Measurements from ENCODE around the gene OAS2.
A peak's percentile ranks its signal among the peaks of the same experiment; 100 is the strongest.

Gene OAS2

GRCh38 chr12:113044516-113044915, 66.2 kb downstream of the OAS2 start:
- TF ChIP-seq, protein P1, sequence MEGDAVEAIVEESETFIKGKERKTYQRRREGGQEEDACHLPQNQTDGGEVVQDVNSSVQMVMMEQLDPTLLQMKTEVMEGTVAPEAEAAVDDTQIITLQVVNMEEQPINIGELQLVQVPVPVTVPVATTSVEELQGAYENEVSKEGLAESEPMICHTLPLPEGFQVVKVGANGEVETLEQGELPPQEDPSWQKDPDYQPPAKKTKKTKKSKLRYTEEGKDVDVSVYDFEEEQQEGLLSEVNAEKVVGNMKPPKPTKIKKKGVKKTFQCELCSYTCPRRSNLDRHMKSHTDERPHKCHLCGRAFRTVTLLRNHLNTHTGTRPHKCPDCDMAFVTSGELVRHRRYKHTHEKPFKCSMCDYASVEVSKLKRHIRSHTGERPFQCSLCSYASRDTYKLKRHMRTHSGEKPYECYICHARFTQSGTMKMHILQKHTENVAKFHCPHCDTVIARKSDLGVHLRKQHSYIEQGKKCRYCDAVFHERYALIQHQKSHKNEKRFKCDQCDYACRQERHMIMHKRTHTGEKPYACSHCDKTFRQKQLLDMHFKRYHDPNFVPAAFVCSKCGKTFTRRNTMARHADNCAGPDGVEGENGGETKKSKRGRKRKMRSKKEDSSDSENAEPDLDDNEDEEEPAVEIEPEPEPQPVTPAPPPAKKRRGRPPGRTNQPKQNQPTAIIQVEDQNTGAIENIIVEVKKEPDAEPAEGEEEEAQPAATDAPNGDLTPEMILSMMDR (IDR thresholded peaks at IDR 0.05; ENCODE audit: low read depth, low read length): no peak
- DNase-seq: no peak
- Histone ChIP-seq H3K4me3 (ENCODE audit: low read depth, low read length) (no peak overlapping the region), H3K36me3 (no peaks in the 10 kb centered on the region), H3K27me3 (ENCODE audit: insufficient read depth, low read depth, severe bottlenecking) (no peaks in the 10 kb centered on the region), H3K9me3 (ENCODE audit: severe bottlenecking) (no peaks in the 10 kb centered on the region), H3K27ac (no peak overlapping the region)

DNA sequence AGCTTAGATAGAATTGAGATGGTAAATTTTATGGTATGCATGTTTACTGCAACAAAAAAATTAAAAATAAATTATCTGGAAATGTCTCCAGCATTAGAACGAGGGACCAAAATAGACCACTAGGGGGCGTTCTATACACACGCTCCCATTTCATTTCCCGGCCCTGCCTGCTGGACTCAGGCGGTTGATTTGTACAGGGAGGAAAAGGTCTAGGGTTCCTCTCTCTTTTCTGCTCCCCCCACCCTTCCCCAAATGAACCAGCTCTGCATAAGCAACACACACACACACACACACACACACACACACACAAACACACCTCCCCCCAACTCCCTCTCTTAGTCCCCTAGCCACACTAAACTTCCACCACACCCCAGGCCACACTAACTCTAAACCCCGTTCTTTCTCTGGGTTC, 70.4 kb downstream of the OAS2 start:
- Histone ChIP-seq H3K4me3 (ENCODE audit: low read depth, low read length) (no peak overlapping the region), H3K27ac (peak overlapping the region; percentile 54), H3K36me3 (no peaks in the 10 kb centered on the region), H3K27me3 (ENCODE audit: insufficient read depth, low read depth, severe bottlenecking) (no peaks in the 10 kb centered on the region), H3K9me3 (ENCODE audit: severe bottlenecking) (no peaks in the 10 kb centered on the region)
- peak; percentile 76 for DNase-seq
- TF ChIP-seq, protein P1 (IDR thresholded peaks at IDR 0.05; ENCODE audit: low read depth, low read length): peak; percentile 65

DNA sequence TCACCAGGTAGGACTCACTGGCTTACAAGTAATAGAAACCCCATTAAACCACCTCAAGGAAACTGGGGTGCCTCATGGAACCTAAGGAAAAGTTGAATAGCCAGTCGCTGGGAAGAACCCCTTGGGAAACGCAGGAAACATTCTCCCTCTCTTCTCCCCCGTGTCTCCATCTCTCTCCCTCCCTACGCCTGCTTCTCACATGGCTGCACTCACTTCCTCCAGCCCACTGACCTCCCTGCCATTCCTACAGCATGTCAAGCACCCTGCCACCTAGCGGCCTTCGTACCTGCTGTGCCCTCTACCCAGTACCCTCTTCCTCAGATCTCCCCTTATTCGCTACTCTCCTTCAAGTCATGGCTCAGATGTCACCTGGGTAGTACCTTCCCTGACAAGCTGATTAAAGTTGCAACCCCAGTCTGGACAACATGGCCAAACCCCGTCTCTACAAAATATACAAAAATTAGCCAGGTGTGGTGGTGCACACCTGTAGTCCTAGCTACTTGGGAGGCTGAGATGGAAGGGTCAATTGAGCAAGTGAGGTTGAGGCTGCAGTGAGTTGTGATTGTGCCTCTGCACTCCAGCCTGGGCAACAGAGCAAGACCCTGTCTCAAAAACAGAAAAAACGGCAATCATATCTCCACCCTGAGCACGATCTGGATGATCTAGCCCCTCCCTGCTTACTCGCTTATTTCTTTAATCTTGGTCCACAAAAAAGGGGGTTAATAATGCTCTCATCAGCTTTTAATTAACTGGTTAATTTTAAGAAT, 71.8 kb downstream of the OAS2 start:
- TF ChIP-seq, protein P1 (IDR thresholded peaks at IDR 0.05; ENCODE audit: low read depth, low read length): no peak
- H3K27me3 ChIP-seq (ENCODE audit: insufficient read depth, low read depth, severe bottlenecking): no peaks in the 10 kb centered on the region
- H3K36me3 ChIP-seq: no peaks in the 10 kb centered on the region
- DNase-seq: no peak
- H3K27ac ChIP-seq: peak overlapping the region; percentile 20; the same call in 1 of the 2 replicates
- H3K9me3 ChIP-seq (ENCODE audit: severe bottlenecking): no peaks in the 10 kb centered on the region
- no peak overlapping the region for H3K4me3 ChIP-seq (ENCODE audit: low read depth, low read length)

DNA sequence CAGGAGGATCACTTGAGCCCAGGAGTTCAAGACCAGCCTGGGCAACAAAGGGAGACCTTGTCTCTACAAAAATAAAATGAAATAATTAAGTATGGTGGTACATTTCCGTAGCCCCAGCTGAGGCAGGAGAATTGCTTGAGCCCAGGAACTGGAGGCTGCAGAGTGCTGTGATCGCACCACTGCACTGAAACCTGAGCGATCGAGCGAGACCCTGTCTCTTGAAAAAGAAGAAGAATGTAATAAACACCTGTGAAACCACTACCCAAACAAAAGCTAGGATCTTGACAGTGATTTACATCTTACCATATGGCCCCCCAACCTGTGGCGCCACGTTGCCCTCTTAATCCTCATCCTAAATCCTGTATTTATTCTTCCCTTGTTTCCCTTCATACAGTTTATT, 72.5 kb downstream of the OAS2 start:
- Histone ChIP-seq H3K27me3 (ENCODE audit: insufficient read depth, low read depth, severe bottlenecking) (no peaks in the 10 kb centered on the region), H3K27ac (peak overlapping the region; percentile 20; the same call in 1 of the 2 replicates), H3K36me3 (no peaks in the 10 kb centered on the region), H3K9me3 (ENCODE audit: severe bottlenecking) (no peaks in the 10 kb centered on the region), H3K4me3 (ENCODE audit: low read depth, low read length) (no peak overlapping the region)
- TF ChIP-seq, protein P1 (IDR thresholded peaks at IDR 0.05; ENCODE audit: low read depth, low read length): no peak
- no peak for DNase-seq

DNA sequence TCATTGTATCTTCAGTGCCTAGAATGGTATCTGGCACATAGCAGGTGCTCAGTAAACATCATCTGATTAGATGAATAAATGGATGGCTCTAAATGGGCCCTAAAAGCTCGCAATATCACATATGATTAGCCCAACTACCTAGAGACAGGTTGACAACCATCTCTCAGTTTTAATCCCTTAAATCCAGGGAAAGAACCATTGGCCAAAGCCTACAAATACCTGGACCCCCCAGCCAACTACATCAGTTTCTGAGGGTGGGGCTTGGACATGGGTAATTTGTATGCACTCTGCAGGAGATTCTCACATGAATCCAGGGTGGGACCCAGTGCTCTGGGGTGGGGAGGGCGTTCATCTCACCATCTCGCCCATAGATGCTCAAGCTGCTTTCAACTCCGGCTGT, 73.4 kb downstream of the OAS2 start:
- TF ChIP-seq, protein P1 (IDR thresholded peaks at IDR 0.05; ENCODE audit: low read depth, low read length): no peak
- Histone ChIP-seq H3K27ac (no peak overlapping the region), H3K9me3 (ENCODE audit: severe bottlenecking) (no peaks in the 10 kb centered on the region), H3K27me3 (ENCODE audit: insufficient read depth, low read depth, severe bottlenecking) (no peaks in the 10 kb centered on the region), H3K4me3 (ENCODE audit: low read depth, low read length) (no peak overlapping the region), H3K36me3 (no peaks in the 10 kb centered on the region)
- DNase-seq: no peak

- no peak overlapping the region for H3K27ac ChIP-seq
- H3K9me3 ChIP-seq (ENCODE audit: severe bottlenecking): no peaks in the 10 kb centered on the region
- H3K27me3 ChIP-seq (ENCODE audit: insufficient read depth, low read depth, severe bottlenecking): no peaks in the 10 kb centered on the region
- TF ChIP-seq, protein P1 (IDR thresholded peaks at IDR 0.05; ENCODE audit: low read depth, low read length): no peak
- H3K4me3 ChIP-seq (ENCODE audit: low read depth, low read length): no peak overlapping the region
- DNase-seq: no peak
- no peaks in the 10 kb centered on the region for H3K36me3 ChIP-seq
These were observed 74.0 kb downstream of the OAS2 start for GRCh38 chr12:113052326-113052725.
